ENCODE results near the gene VPS13D.

DNA sequence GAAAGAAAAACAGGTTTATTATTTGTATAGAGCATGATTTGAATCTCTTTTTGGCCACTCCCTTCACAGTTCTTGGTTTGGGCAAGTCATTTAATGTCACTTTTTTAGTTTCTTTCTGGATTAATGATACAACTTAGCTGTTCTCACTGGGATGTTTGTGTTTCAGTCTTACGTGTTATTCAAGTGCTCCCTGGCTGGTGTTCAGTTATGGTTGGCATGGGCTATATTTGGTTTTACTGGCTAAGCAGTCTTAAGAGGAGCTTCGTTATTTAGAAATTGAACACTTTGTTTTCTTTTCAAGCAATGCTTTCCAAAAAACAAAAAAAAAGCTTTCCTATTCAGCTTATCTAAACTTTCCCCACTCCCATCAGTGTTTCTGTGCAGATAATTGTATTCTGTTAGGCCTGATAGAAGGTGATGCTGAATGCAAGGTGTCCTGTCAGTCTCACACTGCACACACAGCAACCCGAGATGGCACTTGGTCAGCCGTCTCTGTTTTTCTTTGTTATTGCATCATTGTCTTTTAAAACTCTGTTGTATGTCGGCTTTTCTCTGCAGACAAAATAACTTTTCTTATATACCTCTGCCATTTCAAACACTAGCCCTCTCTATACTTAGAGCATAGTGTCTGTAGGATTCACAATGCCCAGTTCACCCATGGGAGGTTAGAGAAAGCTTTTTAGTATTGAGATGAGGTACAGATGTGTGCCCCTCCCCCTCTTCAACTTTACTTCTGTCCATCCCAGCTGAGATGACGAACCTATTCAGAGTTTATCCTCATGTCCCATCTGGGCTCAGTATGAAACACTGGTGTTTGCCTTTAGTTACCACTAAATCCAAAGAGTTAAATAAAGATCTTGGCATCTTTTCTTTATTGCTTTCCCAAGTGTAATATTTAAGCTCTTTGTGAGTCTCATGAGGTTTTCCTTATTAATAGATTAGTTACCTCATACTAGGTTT lies 80.2 kb downstream of the VPS13D start:
- TF ChIP-seq ZNF274 (IDR thresholded peaks at IDR 0.05; ENCODE audit: low read depth, low read length) (no peak), YY1 (IDR thresholded peaks at IDR 0.05; ENCODE audit: insufficient read depth, insufficient read length) (no peak), SUZ12 (IDR thresholded peaks at IDR 0.05; ENCODE audit: extremely low read depth, insufficient read depth, insufficient read length) (no peak)

All from NT2/D1 (cell line).